Natural killer cell (primary cell): ENCODE measurements around the gene NTM. TPM values are rescaled to one million over a fixed set of nuclear protein-coding genes. Genes with fewer than 3 reads are reported as not detected.

Experiments
- ATAC-seq, 3 donors: fragments of 150-1000 bp in 2 of 3; fragments of 200-7000 bp in 1 of 3; cut with Tn5 transposase; 1 replicate in 1 of 3; 2 replicates in 2 of 3; pipeline ENCODE4 v1.10.0; 2021; ENCODE audit warnings: mild to moderate bottlenecking in 2 of 3, moderate library complexity in 2 of 3
- DNase-seq, 2 donors: peaks; one replicate each; pipeline versions ENCODE4 v3.0.0 to v3.0.0-alpha.2; 2013 to 2021; ENCODE audit warnings: mixed read lengths in 1 of 2
- H3K27ac ChIP-seq: one replicate; pipeline ENCODE4 v1.5.1; 2013; ENCODE audit warnings: mild to moderate bottlenecking, low read length
- H3K27me3 ChIP-seq: one replicate; pipeline ENCODE4 v1.6.1; 2013; ENCODE audit warnings: low read length; ENCODE audit not compliant: control insufficient read depth, insufficient read depth
- H3K36me3 ChIP-seq: one replicate; pipeline ENCODE4 v1.6.1; 2013; ENCODE audit warnings: low read length; ENCODE audit not compliant: control insufficient read depth, insufficient read depth
- H3K4me1 ChIP-seq: one replicate; pipeline ENCODE4 v1.6.1; 2013; ENCODE audit warnings: low read length; ENCODE audit not compliant: control insufficient read depth, insufficient read depth
- H3K4me3 ChIP-seq: one replicate; pipeline ENCODE4 v1.5.1; 2013; ENCODE audit warnings: low read length
- H3K9me3 ChIP-seq: one replicate; pipeline ENCODE4 v1.6.1; 2013; ENCODE audit warnings: low read length; ENCODE audit not compliant: control insufficient read depth, insufficient read depth
- H3K27ac Mint-ChIP-seq, 2 donors: one replicate each; pipeline ENCODE4 v1.8.0; 2022; ENCODE audit warnings: mild to moderate bottlenecking in 2 of 2, mixed read lengths in 2 of 2, moderate library complexity in 1 of 2
- H3K27me3 Mint-ChIP-seq, 2 donors: one replicate each; pipeline ENCODE4 v1.8.0; 2022; ENCODE audit warnings: low read depth in 2 of 2, mixed read lengths in 2 of 2
- H3K36me3 Mint-ChIP-seq: one replicate; pipeline ENCODE4 v1.8.0; 2022; ENCODE audit warnings: mixed read lengths
- H3K4me1 Mint-ChIP-seq, 2 donors: one replicate each; pipeline ENCODE4 v1.8.0; 2022; ENCODE audit warnings: mixed read lengths in 2 of 2
- H3K4me3 Mint-ChIP-seq: one replicate; pipeline ENCODE4 v1.8.0; 2022; ENCODE audit warnings: mild to moderate bottlenecking, moderate library complexity, mixed read lengths
- H3K9me3 Mint-ChIP-seq, 2 donors: one replicate each; pipeline ENCODE4 v1.8.0; 2022; ENCODE audit warnings: mixed read lengths in 2 of 2
- CTCF ChIP-seq: fragments of 200-600 bp; IDR thresholded peaks from one replicate; pipeline ENCODE4 v1.8.0; 2022; ENCODE audit warnings: antibody characterized with exemption
- WGBS: methylation state at CpG from one replicate; pipeline ENCODE4 v1.1.7; 2013; ENCODE audit warnings: missing lambda C conversion rate; ENCODE audit not compliant: insufficient coverage; 5-methylcytosine and 5-hydroxymethylcytosine counted together
- intact Hi-C: fragments of 100-400 bp; cut with micrococcal nuclease; formaldehyde crosslinking; loops from one replicate; pipeline ENCODE4 v1.14.2; 2022
- total RNA-seq, 4 donors: library from RNA; stranded (reverse); fragments of 120-200 nt in 1 of 4; gene quantifications; one replicate each; pipeline versions ENCODE4 v1.2.3 to v1.2.4, GENCODE V29; 2013 to 2022

NTM gene
- total RNA-seq, 3 donors from 2014 or later (not counting 1 experiment from before 2014, with no cell fraction given): not detected

- H3K27me3 ChIP-seq: no peaks in the 10 kb centered on the region
- no peak for DNase-seq
- Mint-ChIP-seq H3K4me3 (no peak overlapping the region), H3K36me3 (no peaks in the 10 kb centered on the region), H3K27me3 (no peaks in the 10 kb centered on the region), H3K27ac (no peak overlapping the region), H3K4me1 (no peaks in the 10 kb centered on the region), H3K9me3 (peaks cover 5 to 12% of the 10 kb centered on the region in 2 donors)
- no peaks in the 10 kb centered on the region for H3K4me1 ChIP-seq
- TF ChIP-seq CTCF: no peak
- no peak overlapping the region for H3K4me3 ChIP-seq
- H3K9me3 ChIP-seq: no peaks in the 10 kb centered on the region
- WGBS: 93% methylated on average over 1 of the region's 1 CpG
- H3K36me3 ChIP-seq: no peaks in the 10 kb centered on the region
- intact Hi-C loops: no loop called here
- no peak for ATAC-seq
- H3K27ac ChIP-seq: no peak overlapping the region
Observed at GRCh38 chr11:132251061-132251460, 880.6 kb downstream of the NTM start.

GRCh38 chr11:132253469-132254264 lies 883.3 kb downstream of the NTM start:
- no peak for TF ChIP-seq CTCF
- Mint-ChIP-seq H3K4me3 (no peak overlapping the region), H3K4me1 (no peaks in the 10 kb centered on the region), H3K27ac (no peak overlapping the region), H3K36me3 (no peaks in the 10 kb centered on the region), H3K9me3 (peaks cover 0 to 6% of the 10 kb centered on the region in 2 donors), H3K27me3 (no peaks in the 10 kb centered on the region)
- DNase-seq (no peak), ATAC-seq (no peak)
- Histone ChIP-seq H3K4me3 (no peak overlapping the region), H3K36me3 (no peaks in the 10 kb centered on the region), H3K27me3 (no peaks in the 10 kb centered on the region), H3K4me1 (no peaks in the 10 kb centered on the region), H3K9me3 (no peaks in the 10 kb centered on the region), H3K27ac (no peak overlapping the region)
- 80% methylated on average over 9 of the region's 9 CpGs for WGBS
- intact Hi-C loops: no loop called here

- intact Hi-C loops: no loop called here
- Mint-ChIP-seq H3K36me3 (no peaks in the 10 kb centered on the region), H3K27me3 (no peaks in the 10 kb centered on the region), H3K4me1 (no peaks in the 10 kb centered on the region), H3K9me3 (peaks cover 0 to 5% of the 10 kb centered on the region in 2 donors), H3K4me3 (no peak overlapping the region), H3K27ac (no peak overlapping the region)
- DNase-seq: no peak
- Histone ChIP-seq H3K36me3 (no peaks in the 10 kb centered on the region), H3K27ac (no peak overlapping the region), H3K9me3 (no peaks in the 10 kb centered on the region), H3K27me3 (no peaks in the 10 kb centered on the region), H3K4me3 (no peak overlapping the region), H3K4me1 (no peaks in the 10 kb centered on the region)
- WGBS: 100% methylated on average over 1 of the region's 1 CpG
- no peak for ATAC-seq
- no peak for TF ChIP-seq CTCF
Observed at GRCh38 chr11:132254906-132255305, 884.5 kb downstream of the NTM start.
